Mesenchymal stem cell (in vitro differentiated cells and primary cell): Measurements from ENCODE around the gene NUDT13.

Experiments
- DNase-seq: peaks from one replicate; pipeline ENCODE4 v3.0.0-alpha.2; 2013
- H2AFZ ChIP-seq: one replicate; pipeline ENCODE4 v1.6.1; 2013; ENCODE audit warnings: low read depth, mild to moderate bottlenecking, control low read depth, inconsistent platforms, low read length, moderate library complexity
- H2AK5ac ChIP-seq: 2 replicates; pipeline ENCODE4 v1.6.1; 2013; ENCODE audit warnings: low read length, moderate library complexity, mild to moderate bottlenecking, inconsistent platforms; ENCODE audit not compliant: severe bottlenecking
- H2BK120ac ChIP-seq: one replicate; pipeline ENCODE4 v1.6.1; 2013; ENCODE audit warnings: low read depth, mild to moderate bottlenecking, inconsistent platforms, low read length, moderate library complexity
- H2BK12ac ChIP-seq, 2 experiments: one replicate each; pipeline ENCODE4 v1.6.1; 2013; ENCODE audit warnings: inconsistent platforms in 2 of 2, low read length in 2 of 2, mild to moderate bottlenecking in 2 of 2, moderate library complexity in 2 of 2, control low read depth in 1 of 2
- H2BK15ac ChIP-seq: one replicate; pipeline ENCODE4 v1.6.1; 2013; ENCODE audit warnings: mild to moderate bottlenecking, low read depth, inconsistent platforms; ENCODE audit not compliant: poor library complexity, severe bottlenecking
- H2BK5ac ChIP-seq: 2 replicates; pipeline ENCODE4 v1.6.1; 2013; ENCODE audit warnings: low read depth, mild to moderate bottlenecking, low read length, control low read depth, inconsistent platforms; ENCODE audit not compliant: poor library complexity, severe bottlenecking
- H3K14ac ChIP-seq, 2 experiments: one replicate each; pipeline ENCODE4 v1.6.1; 2013; ENCODE audit warnings: inconsistent platforms in 2 of 2, low read length in 2 of 2, control low read depth in 1 of 2, mild to moderate bottlenecking in 1 of 2, moderate library complexity in 1 of 2
- H3K18ac ChIP-seq, 2 experiments: one replicate each; pipeline ENCODE4 v1.6.1; 2013; ENCODE audit warnings: inconsistent platforms in 2 of 2, low read length in 2 of 2, control low read depth in 1 of 2, low read depth in 1 of 2, mild to moderate bottlenecking in 1 of 2
- H3K23ac ChIP-seq, 2 experiments: one replicate each; pipeline ENCODE4 v1.6.1; 2013; ENCODE audit warnings: inconsistent platforms in 2 of 2, low read length in 2 of 2, mild to moderate bottlenecking in 2 of 2, moderate library complexity in 2 of 2, control low read depth in 1 of 2
- H3K27ac ChIP-seq: 2 replicates; pipeline ENCODE4 v1.5.1; 2013; ENCODE audit warnings: mild to moderate bottlenecking, moderate library complexity, low read length, control low read depth, inconsistent platforms; ENCODE audit not compliant: poor library complexity, severe bottlenecking
- H3K27me3 ChIP-seq, 2 experiments: 2 replicates each; pipeline versions ENCODE4 v1.6.1 to v1.7.0; 2013; ENCODE audit warnings: low read length in 2 of 2, mild to moderate bottlenecking in 2 of 2, moderate library complexity in 2 of 2, control low read depth in 1 of 2, inconsistent platforms in 1 of 2; ENCODE audit not compliant: control insufficient read depth in 1 of 2, insufficient read depth in 1 of 2
- H3K36me3 ChIP-seq, 2 experiments: 2 replicates each; pipeline versions ENCODE4 v1.6.1 to v1.7.0; 2013; ENCODE audit warnings: low read length in 2 of 2, control low read depth in 1 of 2, inconsistent platforms in 1 of 2, low read depth in 1 of 2, mild to moderate bottlenecking in 1 of 2; ENCODE audit not compliant: insufficient read depth in 2 of 2, control insufficient read depth in 1 of 2
- H3K4ac ChIP-seq, 2 experiments: one replicate each; pipeline ENCODE4 v1.6.1; 2013; ENCODE audit warnings: inconsistent platforms in 2 of 2, low read length in 2 of 2, mild to moderate bottlenecking in 2 of 2, moderate library complexity in 2 of 2, control low read depth in 1 of 2, low read depth in 1 of 2
- H3K4me1 ChIP-seq: 2 replicates; pipeline ENCODE4 v1.6.1; 2013; ENCODE audit warnings: low read depth, low read length, control low read depth; ENCODE audit not compliant: control insufficient read depth, insufficient read depth
- H3K4me2 ChIP-seq: 2 replicates; pipeline ENCODE4 v1.6.1; 2013; ENCODE audit warnings: low read length, mild to moderate bottlenecking, inconsistent platforms; ENCODE audit not compliant: poor library complexity, severe bottlenecking
- H3K4me3 ChIP-seq, 2 experiments: 2 replicates each; pipeline versions ENCODE4 v1.5.1 to v1.7.0; 2013; ENCODE audit warnings: low read length in 2 of 2, mild to moderate bottlenecking in 2 of 2, control low read depth in 1 of 2, low read depth in 1 of 2; ENCODE audit not compliant: insufficient read depth in 1 of 2
- H3K79me1 ChIP-seq: replicated peaks from 2 replicates; pipeline ENCODE4 v1.6.1; 2013; ENCODE audit warnings: mild to moderate bottlenecking, control low read depth, low read length, inconsistent platforms; ENCODE audit not compliant: poor library complexity, severe bottlenecking
- H3K9ac ChIP-seq: 2 replicates; pipeline ENCODE4 v1.7.0; 2013; ENCODE audit warnings: mild to moderate bottlenecking, low read length, moderate library complexity
- H3K9me3 ChIP-seq: 2 replicates; pipeline ENCODE4 v1.7.0; 2013; ENCODE audit warnings: mild to moderate bottlenecking, low read length; ENCODE audit not compliant: control insufficient read depth
- H4K8ac ChIP-seq: one replicate; pipeline ENCODE4 v1.6.1; 2013; ENCODE audit warnings: inconsistent platforms, mild to moderate bottlenecking, low read length, moderate library complexity
- H4K91ac ChIP-seq: one replicate; pipeline ENCODE4 v1.6.1; 2013; ENCODE audit warnings: mild to moderate bottlenecking, low read length, inconsistent platforms
- WGBS: methylation state at CpG from one replicate; pipeline ENCODE4 v1.1.7; 2013; ENCODE audit warnings: mixed read lengths; 5-methylcytosine and 5-hydroxymethylcytosine counted together

Gene NUDT13

DNA sequence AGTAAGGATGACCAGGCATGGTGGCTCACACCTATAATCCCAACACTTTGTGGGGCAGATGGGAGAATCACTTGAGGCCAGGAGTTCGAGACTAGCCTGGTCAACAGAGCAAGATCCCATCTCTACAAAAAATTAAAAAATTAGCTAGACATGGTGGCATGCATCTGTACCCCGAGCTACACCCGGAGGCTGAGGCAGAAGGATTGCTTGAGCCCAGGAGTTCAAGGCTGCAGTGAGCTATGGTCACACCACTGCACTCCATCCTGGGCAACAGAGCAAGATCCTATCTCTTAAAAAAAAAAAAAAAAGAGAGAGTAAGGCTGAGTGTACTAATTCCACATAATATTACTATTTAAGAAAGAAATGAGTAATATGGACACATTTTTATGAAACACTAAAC lies 17.4 kb upstream of the NUDT13 start:
- no peak overlapping the region for H3K18ac ChIP-seq
- WGBS = 100% methylated on average over 3 of the region's 3 CpGs
- no peaks in the 10 kb centered on the region for H3K9me3 ChIP-seq
- no peak overlapping the region for H2BK120ac ChIP-seq
- H3K79me1 ChIP-seq = peaks cover 8% of the 10 kb centered on the region
- no peak overlapping the region for H2AK5ac ChIP-seq
- peak overlapping the region; percentile 13 for H3K9ac ChIP-seq
- no peak overlapping the region for H3K23ac ChIP-seq
- peaks cover 0 to 6% of the 10 kb centered on the region in 2 experiments for H3K36me3 ChIP-seq
- H2BK12ac ChIP-seq = no peak overlapping the region
- no peaks in the 10 kb centered on the region for H3K27me3 ChIP-seq
- H2BK15ac ChIP-seq = no peak overlapping the region
- DNase-seq = no peak
- H3K14ac ChIP-seq = no peak overlapping the region
- H4K91ac ChIP-seq = no peak overlapping the region
- no peak overlapping the region for H2AFZ ChIP-seq
- H3K4ac ChIP-seq = no peak overlapping the region
- no peak overlapping the region for H4K8ac ChIP-seq
- no peak overlapping the region for H3K4me3 ChIP-seq
- no peak overlapping the region for H2BK5ac ChIP-seq
- H3K4me2 ChIP-seq = no peak overlapping the region
- H3K27ac ChIP-seq = no peak overlapping the region
- H3K4me1 ChIP-seq = peaks cover 3% of the 10 kb centered on the region

- Histone ChIP-seq H2BK15ac (no peak overlapping the region), H3K4me1 (peaks cover 3% of the 10 kb centered on the region), H3K23ac (no peak overlapping the region), H2BK5ac (no peak overlapping the region), H4K8ac (no peak overlapping the region), H2AFZ (no peak overlapping the region), H2AK5ac (no peak overlapping the region), H3K14ac (no peak overlapping the region), H3K4me2 (peak overlapping the region; percentile 73), H3K27me3 (no peaks in the 10 kb centered on the region), H2BK120ac (no peak overlapping the region), H4K91ac (no peak overlapping the region), H3K9me3 (no peaks in the 10 kb centered on the region), H3K9ac (peak overlapping the region; percentile 95), H3K4me3 (peak overlapping the region in 1 of 2 experiments; percentile 82), H3K18ac (no peak overlapping the region), H3K4ac (no peak overlapping the region), H2BK12ac (no peak overlapping the region), H3K36me3 (peaks cover 0 to 6% of the 10 kb centered on the region in 2 experiments), H3K27ac (no peak overlapping the region), H3K79me1 (peaks cover 7% of the 10 kb centered on the region)
- 50% methylated on average over 2 of the region's 2 CpGs for WGBS
- peak; percentile 52 for DNase-seq
Observed at GRCh38 chr10:73093922-73094850, 16.1 kb upstream of the NUDT13 start.

DNA sequence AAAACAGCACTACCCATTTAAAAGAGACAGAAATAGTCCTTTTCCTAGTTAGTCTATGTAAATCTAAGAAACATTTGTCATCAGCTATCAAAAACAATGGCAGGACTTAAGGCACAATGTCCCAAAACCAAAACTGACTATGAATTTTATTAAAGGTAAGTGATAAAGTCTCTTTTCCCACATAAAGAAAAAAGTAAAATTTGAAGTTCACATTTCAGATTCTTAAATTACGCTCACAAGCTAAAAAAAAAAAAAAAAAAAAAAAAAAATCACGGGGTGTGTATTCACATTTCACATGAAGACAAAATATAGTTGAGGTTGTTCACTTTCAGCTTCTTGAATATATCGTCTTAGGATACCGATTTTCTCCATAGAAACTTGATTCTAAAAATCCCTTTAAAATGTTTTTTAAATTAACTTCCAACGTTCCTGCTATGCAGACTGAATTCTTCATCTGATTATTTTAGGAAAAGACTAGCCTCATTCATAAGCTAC lies 15.2 kb upstream of the NUDT13 start:
- Histone ChIP-seq H3K27me3 (no peaks in the 10 kb centered on the region), H2BK5ac (no peak overlapping the region), H2AK5ac (no peak overlapping the region), H2BK15ac (no peak overlapping the region), H3K9me3 (no peaks in the 10 kb centered on the region), H3K4me3 (peak overlapping the region; percentile 49 to 82), H3K18ac (no peak overlapping the region), H3K9ac (peak overlapping the region; percentile 95), H3K36me3 (peaks cover 0 to 2% of the 10 kb centered on the region in 2 experiments), H2BK12ac (no peak overlapping the region), H3K4me2 (peak overlapping the region; percentile 77), H2AFZ (no peak overlapping the region), H3K23ac (no peak overlapping the region), H2BK120ac (no peak overlapping the region), H3K79me1 (peaks cover 4% of the 10 kb centered on the region), H3K14ac (no peak overlapping the region), H3K4ac (no peak overlapping the region), H4K8ac (no peak overlapping the region), H3K4me1 (peaks cover 3% of the 10 kb centered on the region), H4K91ac (no peak overlapping the region), H3K27ac (peak overlapping the region; percentile 70)
- WGBS = 0% methylated on average over 2 of the region's 5 CpGs
- DNase-seq = peak; percentile 25

DNA sequence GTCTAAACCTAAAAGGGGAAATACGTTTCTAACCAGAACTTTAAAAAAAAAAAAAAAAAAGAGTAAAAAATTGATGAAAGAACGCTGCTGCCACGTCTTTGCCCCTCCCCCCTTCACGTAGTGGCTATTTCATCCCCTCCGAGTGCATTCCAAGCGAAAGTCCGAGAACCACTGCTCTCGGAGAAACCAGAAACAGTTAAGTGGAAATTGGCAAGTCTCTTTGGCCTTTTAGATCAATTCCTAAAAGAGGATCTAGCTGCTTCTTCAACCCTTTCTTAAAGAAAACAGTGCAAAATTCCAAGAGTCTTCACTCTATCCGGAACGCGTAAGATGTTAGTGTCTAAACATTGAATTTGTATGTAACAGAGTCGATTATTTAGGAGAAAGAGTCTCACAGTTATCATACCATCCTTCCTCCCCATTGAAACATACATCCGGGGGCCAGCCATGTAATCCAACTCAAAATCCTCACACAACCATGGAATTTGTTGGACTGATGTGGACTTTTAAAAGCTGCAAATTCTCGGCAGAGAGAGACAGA lies 14.7 kb upstream of the NUDT13 start:
- no peak overlapping the region for H4K8ac ChIP-seq
- WGBS = 0% methylated on average over 6 of the region's 14 CpGs
- H2AK5ac ChIP-seq = no peak overlapping the region

More for the DNA sequence above, 14.7 kb upstream of the NUDT13 start:
- Histone ChIP-seq H3K4ac (peak overlapping the region; percentile 55), H3K79me1 (peaks cover 2% of the 10 kb centered on the region), H3K9ac (peak overlapping the region; percentile 95), H3K4me3 (peak overlapping the region; percentile 82 to 92), H3K14ac (peak overlapping the region in 1 of 2 experiments; percentile 88), H3K18ac (peak overlapping the region; percentile 33 to 97), H2AFZ (peak overlapping the region; percentile 23), H3K27me3 (no peaks in the 10 kb centered on the region), H3K9me3 (no peaks in the 10 kb centered on the region), H2BK120ac (no peak overlapping the region), H2BK12ac (no peak overlapping the region), H3K23ac (peak overlapping the region in 1 of 2 experiments; percentile 37), H2BK15ac (peak overlapping the region; percentile 60), H2BK5ac (no peak overlapping the region), H4K91ac (no peak overlapping the region), H3K36me3 (peaks cover 0 to 3% of the 10 kb centered on the region in 2 experiments), H3K4me1 (peaks cover 3% of the 10 kb centered on the region), H3K4me2 (peak overlapping the region; percentile 77), H3K27ac (peak overlapping the region; percentile 70)
- peak; percentile 91 for DNase-seq
